PFSK-1 (cell line): Measurements from ENCODE around the gene KSR1. TPM values are rescaled to one million over a fixed set of nuclear protein-coding genes. Genes with fewer than 3 reads are reported as not detected.

Experiments
- FOXP2 ChIP-seq: optimal IDR thresholded peaks from 2 replicates; pipeline ENCODE3; 2011; ENCODE audit warnings: borderline replicate concordance, control low read depth, inconsistent platforms; ENCODE audit not compliant: insufficient read depth; ENCODE audit errors: extremely low read length, extremely low read depth
- POLR2AphosphoS5 ChIP-seq: IDR thresholded peaks from 2 replicates; pipeline ENCODE4 v1.6.1; 2012; ENCODE audit warnings: low read depth, mild to moderate bottlenecking, control low read depth, low read length, moderate library complexity
- SIN3A ChIP-seq: IDR thresholded peaks from 2 replicates; pipeline ENCODE4 v1.6.1; 2012; ENCODE audit warnings: mild to moderate bottlenecking, low read length, moderate library complexity, borderline replicate concordance; ENCODE audit not compliant: insufficient read depth
- TAF1 ChIP-seq: IDR thresholded peaks from 2 replicates; pipeline ENCODE4 v1.6.1; 2012; ENCODE audit warnings: low read length, control low read depth, borderline replicate concordance; ENCODE audit not compliant: insufficient read depth
- polyA plus RNA-seq: library from polyadenylated mRNA; unstranded; fragments of >200 nt; gene quantifications from one replicate; pipeline ENCODE4 v1.2.1, GENCODE V29; 2012; ENCODE audit warnings: low read depth, missing spikeins; ENCODE audit not compliant: insufficient read length
- TF ChIP-seq, protein P1 (sequence below), 2 experiments: IDR thresholded peaks; 2 replicates each; pipeline versions ENCODE4 v1.6.1 to v1.8.0; 2011 to 2012; ENCODE audit warnings: low read depth in 2 of 2, low read length in 2 of 2, control low read depth in 1 of 2, inconsistent platforms in 1 of 2, mild to moderate bottlenecking in 1 of 2, moderate library complexity in 1 of 2; ENCODE audit not compliant: insufficient read depth in 1 of 2

The KSR1 gene
- 16.3 TPM for polyA plus RNA-seq

DNA sequence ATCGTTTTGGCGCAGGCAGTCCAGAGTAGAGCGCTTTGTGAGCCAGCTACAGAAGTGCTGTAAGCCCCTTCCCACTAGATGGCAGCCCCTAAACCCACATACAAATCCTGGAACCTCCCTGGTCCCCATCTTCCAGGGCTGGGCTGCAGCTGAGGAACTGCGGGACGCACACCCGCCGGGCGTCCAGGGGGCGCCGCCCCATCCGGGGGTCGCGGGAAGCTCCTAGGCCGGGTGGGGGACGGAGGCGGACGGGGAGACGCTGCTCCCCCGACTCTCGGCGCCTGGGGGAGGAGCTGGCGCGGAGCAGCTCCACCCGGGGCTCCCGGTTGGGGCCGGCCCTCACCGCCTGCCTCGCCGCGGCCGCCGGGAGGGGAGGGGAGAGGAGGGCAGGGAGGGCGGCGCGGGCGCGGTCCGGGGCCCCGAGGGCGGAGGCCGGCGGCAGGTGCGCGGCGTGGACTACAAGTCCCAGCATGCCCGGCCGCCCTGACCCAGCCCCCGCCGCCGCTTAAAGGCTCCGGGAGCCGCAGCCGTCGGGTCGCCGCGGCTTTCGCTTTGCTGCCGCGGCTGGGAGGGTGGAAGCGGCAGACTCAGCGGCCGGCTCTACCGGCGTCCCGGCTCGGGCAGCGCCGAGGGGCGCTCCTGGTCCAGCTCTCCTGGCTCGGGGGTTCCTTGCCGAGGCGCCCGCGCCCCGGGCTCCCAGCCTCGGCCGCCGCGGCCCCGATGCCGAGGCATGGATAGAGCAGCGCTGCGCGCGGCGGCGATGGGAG lies at the start of gene KSR1:
TSS of gene KSR1 (plus strand) at position 535 of the 767 bp plus-strand sequence. CDS start at position 731, 196 bp downstream.
- TF ChIP-seq, protein P1, sequence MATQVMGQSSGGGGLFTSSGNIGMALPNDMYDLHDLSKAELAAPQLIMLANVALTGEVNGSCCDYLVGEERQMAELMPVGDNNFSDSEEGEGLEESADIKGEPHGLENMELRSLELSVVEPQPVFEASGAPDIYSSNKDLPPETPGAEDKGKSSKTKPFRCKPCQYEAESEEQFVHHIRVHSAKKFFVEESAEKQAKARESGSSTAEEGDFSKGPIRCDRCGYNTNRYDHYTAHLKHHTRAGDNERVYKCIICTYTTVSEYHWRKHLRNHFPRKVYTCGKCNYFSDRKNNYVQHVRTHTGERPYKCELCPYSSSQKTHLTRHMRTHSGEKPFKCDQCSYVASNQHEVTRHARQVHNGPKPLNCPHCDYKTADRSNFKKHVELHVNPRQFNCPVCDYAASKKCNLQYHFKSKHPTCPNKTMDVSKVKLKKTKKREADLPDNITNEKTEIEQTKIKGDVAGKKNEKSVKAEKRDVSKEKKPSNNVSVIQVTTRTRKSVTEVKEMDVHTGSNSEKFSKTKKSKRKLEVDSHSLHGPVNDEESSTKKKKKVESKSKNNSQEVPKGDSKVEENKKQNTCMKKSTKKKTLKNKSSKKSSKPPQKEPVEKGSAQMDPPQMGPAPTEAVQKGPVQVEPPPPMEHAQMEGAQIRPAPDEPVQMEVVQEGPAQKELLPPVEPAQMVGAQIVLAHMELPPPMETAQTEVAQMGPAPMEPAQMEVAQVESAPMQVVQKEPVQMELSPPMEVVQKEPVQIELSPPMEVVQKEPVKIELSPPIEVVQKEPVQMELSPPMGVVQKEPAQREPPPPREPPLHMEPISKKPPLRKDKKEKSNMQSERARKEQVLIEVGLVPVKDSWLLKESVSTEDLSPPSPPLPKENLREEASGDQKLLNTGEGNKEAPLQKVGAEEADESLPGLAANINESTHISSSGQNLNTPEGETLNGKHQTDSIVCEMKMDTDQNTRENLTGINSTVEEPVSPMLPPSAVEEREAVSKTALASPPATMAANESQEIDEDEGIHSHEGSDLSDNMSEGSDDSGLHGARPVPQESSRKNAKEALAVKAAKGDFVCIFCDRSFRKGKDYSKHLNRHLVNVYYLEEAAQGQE (IDR thresholded peaks at IDR 0.05; ENCODE audit: insufficient read depth in 1 of 2, low read depth in 2 of 2, low read length in 2 of 2) = no peak
- TF ChIP-seq POLR2AphosphoS5 (peak; percentile 68), TAF1 (0 out of 2 replicates have a peak, but pooled peaks have one; percentile 52), FOXP2 (peak; percentile 35), SIN3A (no peak)

DNA sequence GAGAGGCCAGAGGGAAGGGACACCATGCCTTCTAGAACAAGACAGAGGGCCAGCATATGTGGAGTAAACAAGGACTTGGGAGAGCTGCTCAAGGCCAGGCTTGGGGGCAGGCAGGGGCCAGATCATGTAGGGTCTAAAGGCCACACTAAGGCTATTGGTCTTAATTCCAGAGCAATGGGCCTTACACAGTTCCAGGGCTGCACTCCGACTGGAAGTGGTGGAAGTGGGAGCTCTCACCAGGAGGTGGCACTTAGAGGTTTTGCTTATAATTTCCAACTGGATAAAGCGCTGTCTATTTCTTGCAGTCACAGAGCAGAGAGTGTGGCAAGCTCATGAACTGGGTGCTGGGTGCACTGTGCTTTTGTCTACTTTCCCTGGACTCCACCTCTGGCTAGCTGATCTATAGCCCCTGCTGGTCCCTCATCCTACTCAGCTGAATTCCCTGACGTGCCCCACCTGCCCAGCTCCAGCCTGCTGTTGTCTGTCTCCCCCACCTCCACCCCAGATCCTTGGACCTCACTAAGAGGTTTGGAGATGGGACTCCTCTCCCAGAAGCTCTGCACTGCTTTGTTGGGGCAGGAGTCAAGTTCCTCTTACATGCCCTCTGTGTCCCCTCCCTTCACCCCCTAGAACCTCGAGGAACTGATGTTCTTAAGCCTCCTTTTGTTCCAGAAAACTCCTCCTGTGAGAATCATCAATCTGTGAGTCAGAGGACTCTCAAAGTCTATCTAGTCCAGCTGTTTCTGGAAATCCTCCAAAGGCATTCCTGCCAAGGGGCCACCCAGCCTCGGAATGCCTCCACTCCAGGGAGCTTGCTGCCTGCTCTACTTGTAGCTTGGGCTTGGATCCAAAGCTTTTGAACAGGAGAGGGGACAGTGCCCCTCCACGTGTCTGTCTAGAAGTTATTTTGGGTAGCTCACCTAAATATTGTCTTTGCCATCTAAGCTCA lies 48.1 kb upstream of the KSR1 start:
- no peak for TF ChIP-seq POLR2AphosphoS5
- TF ChIP-seq FOXP2 = no peak

DNA sequence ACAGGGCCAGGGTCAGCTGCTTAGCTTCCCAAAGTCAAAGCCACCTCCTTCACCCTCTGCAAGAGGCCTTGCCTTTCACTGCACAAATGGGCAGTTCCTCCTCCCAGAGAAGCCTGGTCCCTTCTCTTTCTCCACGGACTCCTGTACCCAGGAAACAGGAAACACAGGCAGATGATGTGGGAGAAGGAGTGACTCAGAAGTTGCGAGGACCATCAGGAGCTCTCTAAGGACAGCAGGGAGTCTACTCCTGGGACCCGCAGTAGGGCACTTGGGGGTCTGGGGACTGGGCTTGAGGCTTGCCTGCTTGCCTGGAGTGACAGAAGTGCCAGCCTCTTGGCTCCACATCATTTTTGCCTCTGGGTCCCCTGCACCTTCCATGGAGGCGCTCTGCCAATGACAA lies 47.4 kb upstream of the KSR1 start:
- TF ChIP-seq TAF1 (no peak), FOXP2 (no peak), POLR2AphosphoS5 (no peak), SIN3A (no peak)

DNA sequence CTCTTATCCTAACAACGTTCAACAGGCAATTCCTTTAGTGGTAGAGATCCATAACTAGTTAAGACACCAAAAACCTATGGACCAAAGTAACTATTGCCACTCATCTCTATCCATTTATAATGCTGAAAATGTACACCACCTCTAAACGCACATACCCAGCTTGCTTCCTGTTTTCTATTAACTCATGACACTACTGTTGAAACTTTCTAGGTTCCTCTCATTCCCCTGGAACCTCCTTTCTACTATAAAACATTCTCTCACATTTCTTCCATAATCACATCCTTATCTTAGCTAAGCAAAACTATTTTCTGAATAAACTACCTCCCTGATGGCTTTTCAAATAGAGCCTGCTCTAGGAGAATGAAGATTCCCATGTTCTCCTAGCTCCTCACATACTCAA lies 42.9 kb upstream of the KSR1 start:
- no peak for TF ChIP-seq FOXP2
- no peak for TF ChIP-seq TAF1
- TF ChIP-seq, protein P1 (IDR thresholded peaks at IDR 0.05; ENCODE audit: insufficient read depth in 1 of 2, low read depth in 2 of 2, low read length in 2 of 2) = no peak
- no peak for TF ChIP-seq SIN3A
- no peak for TF ChIP-seq POLR2AphosphoS5

DNA sequence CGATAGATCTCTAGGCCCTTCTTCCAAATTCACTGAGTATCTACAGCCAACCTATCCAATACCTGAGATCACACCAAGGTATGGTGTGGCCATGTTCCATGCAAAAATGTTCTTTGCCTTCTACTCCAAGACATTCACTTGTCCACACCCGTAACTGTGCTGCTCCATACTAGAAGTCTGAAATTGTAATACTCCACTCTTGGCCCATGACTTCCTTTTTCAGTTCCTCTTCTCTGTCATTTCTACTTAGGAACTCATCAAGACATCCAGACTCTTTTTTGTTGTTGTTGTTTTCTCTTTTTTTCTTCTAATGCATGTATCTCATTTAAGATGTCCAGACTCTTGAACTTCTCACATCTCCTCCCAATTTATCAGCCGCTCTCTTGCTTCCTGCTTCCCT lies 42.5 kb upstream of the KSR1 start:
- TF ChIP-seq POLR2AphosphoS5 = no peak

DNA sequence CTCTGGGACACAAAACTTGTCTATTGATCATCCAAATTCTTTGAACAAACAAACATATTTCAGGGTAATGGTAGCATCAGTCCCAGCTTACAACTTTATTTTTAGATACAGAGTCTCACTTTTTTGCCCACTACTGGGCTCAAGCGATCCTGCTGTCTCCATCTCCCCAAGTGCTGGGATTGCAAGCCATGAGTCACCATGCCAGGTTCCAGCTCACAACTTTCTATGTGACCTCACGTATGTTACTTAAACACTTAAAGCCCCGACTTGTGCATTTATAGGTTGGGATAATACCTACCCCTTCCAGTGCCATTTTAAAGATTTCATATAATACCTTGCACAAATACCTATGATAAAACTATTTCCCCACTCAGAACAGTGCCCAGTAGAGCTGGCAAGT lies 42.0 kb upstream of the KSR1 start:
- TF ChIP-seq TAF1 (no peak), POLR2AphosphoS5 (no peak), FOXP2 (no peak), SIN3A (no peak)
- TF ChIP-seq, protein P1 (IDR thresholded peaks at IDR 0.05; ENCODE audit: insufficient read depth in 1 of 2, low read depth in 2 of 2, low read length in 2 of 2) = no peak
